CD4-positive, alpha-beta T cell treated with Interleukin-15 for 1 hour (primary cell): ENCODE measurements around the gene GNRHR.
"Not testable (repeated sequence)": the region's sequence is repeated elsewhere in the genome, so short reads cannot be mapped to it uniquely, and the experiment has no call there.

ENCODE experiments used
- DNase-seq: peaks from one replicate; pipeline ENCODE4 v3.0.0-alpha.2; 2020

GNRHR gene, protein sequence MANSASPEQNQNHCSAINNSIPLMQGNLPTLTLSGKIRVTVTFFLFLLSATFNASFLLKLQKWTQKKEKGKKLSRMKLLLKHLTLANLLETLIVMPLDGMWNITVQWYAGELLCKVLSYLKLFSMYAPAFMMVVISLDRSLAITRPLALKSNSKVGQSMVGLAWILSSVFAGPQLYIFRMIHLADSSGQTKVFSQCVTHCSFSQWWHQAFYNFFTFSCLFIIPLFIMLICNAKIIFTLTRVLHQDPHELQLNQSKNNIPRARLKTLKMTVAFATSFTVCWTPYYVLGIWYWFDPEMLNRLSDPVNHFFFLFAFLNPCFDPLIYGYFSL

GRCh38 chr4:67754288-67754687, at the start of gene GNRHR:
GNRHR (minus strand) TSS chr4:67754388; CDS start chr4:67754335, 53 bp downstream.
- no peak for DNase-seq

- DNase-seq, result no peak
Measured at GRCh38 chr4:67796810-67797209, 42.6 kb upstream of the GNRHR start.

GRCh38 chr4:67790721-67791120, 36.5 kb upstream of the GNRHR start:
- no peak for DNase-seq

DNA sequence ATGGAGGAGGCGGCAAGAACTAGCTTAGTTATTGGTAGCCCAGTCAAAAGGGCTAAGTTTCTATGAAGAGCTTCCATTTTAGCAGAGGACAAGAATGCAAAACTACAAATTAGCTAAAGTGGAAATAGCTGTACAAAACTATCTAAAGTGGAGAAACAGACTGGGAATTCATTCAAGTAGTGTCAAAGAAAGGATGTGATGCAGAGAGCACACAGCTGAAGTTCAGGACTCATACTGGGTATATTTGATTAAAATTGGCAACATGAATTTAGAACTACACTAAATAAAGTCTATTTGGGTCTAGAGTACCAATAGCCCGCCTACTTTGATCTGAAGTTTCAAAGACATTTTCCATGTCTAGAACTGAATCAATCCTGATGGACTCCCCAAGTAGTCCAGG, 33.1 kb upstream of the GNRHR start:
- no peak for DNase-seq

- DNase-seq, result no peak
Measured at GRCh38 chr4:67785528-67785927, 31.3 kb upstream of the GNRHR start.

DNA sequence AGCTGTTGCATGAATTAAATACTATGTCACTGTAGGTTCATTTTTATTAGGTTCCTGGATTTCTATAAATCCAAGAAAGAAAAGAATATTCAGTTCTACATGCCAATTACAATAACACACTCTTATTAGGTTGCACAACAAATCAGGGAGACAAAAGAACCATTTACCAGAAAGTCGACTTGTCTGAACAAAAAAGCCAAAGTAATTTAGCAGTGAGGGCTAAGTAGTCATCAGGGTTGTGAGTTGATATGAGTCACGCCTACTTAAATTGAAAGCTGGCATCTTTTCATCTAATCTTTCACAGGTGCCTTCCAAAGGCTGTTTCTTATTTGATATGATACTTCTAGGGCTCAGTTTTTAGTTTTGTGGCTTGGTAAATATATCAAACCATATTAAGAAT, 25.4 kb upstream of the GNRHR start:
- no peak for DNase-seq

- DNase-seq, result no peak
Measured at GRCh38 chr4:67776746-67777145, 22.6 kb upstream of the GNRHR start.

DNA sequence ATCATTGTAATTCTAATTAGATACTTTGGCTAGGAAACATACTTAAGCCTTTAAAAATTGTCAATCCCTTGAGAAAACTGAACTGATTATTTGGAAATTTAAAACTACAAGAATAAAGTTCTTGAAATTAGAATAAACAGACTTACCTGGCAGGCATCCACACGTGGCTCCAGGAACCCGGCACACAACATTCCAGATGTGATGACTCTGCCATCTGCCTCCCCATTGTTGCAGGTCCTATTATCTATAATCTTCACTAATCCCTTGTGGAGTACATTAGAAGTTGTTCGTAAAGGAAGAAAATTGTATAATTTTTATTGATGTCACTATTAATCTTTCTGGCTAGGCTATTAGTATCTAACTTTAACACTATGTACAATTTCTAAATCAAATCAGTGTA, 16.2 kb upstream of the GNRHR start:
- DNase-seq, result no peak

DNA sequence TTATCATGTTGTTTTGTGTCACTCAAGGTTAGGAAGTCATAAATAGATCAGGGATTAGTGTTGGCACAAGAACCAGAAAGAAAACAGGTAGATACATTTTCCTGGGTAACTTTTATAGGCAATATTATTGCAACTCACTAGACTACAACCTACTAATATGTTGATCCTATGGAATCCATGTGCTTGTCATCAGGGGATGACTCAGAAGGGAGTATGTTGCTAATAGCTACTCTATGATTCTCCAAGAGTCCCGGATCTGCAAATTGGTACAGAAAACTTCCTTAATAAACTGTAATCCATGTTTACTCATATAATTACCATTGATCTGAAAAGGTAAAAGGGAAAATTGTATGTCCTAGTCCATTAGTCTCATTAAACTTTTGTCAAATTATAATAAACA, 11.7 kb upstream of the GNRHR start:
- DNase-seq, result no peak

GRCh38 chr4:67765401-67765800, 11.2 kb upstream of the GNRHR start:
- DNase-seq, result no peak

- DNase-seq, result no peak
Measured at GRCh38 chr4:67764183-67764582, 10.0 kb upstream of the GNRHR start.

- no peak for DNase-seq
Measured at GRCh38 chr4:67762086-67762485, 7.9 kb upstream of the GNRHR start.

GRCh38 chr4:67756991-67757390, 2.8 kb upstream of the GNRHR start:
- not testable (repeated sequence) for DNase-seq

GRCh38 chr4:67755974-67756373, 1.8 kb upstream of the GNRHR start:
- DNase-seq, result no peak

DNA sequence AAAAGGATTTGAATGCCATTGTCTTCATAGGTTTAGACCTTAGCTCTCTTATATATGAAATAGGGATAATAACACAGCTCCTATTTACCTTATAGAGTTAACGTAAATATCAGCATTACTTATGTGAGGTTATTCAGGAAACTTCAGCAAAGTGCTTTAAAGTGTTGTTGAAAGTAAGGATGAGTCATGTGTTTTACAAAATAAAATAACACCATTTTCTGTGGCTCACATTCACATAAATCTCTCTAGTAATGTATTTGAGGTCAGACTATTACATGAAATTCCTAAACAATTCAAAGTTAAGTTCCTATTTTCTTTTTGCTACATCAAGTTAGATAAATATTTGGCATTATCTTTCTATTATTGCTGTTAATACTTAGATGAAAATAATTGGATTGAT, 2.9 kb downstream of the GNRHR start:
- DNase-seq, result no peak

DNA sequence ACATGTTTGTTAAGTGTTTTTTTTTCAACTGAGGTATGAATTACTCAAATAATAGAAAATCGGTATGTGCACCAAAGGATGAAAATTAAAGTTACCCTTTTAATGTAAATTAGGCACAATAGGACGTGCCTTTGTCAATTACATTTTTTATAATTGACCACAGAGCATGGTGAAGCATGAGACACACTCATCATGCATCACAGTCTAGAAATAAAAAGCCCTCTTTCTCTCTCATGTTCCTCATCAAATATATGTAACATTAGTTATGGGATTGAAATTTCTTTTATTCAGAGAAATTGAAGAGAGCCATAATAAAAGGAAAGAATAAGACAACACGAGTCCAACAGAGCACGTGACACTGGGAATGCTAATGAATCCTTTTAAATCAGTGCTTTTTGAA, 3.5 kb downstream of the GNRHR start:
- no peak for DNase-seq

GRCh38 chr4:67749286-67749685, 4.9 kb downstream of the GNRHR start:
- DNase-seq, result no peak

DNA sequence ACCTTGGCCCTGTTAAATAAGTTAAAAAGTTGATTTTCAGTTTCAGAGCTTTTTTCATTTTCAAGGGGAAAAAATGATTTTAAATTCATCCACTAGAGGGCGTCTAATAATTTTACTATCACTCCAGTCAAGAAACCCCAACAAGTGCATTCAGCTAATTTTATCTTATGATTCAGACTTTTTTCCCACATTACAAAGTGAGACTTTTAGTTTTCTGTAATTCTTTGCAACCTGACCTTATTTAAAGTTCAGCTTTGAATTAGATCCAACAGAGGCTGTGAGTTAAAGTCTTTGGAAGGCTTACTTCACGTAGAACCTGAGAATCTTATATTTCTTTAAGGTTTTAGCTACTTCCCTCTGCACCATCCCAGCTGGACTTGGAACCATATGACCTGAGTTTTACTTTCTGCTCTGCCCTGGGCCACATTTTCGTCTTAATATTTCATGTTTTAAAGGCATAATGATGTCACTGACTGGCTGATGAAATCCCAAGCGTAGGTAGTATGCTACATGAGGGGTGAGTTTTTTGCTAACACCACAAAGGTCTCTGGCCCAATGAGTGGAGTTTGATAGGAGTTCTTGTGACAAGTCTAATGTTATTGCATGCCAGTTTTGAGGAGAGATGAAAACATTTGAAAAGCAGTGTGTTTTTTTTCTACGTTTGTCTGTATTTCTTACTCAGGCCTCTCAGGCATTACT, 7.2 kb downstream of the GNRHR start:
- DNase-seq, result no peak

GRCh38 chr4:67744561-67745283, 9.5 kb downstream of the GNRHR start:
- DNase-seq, result no peak

- no peak for DNase-seq
Measured at GRCh38 chr4:67743194-67743593, 11.0 kb downstream of the GNRHR start.

DNA sequence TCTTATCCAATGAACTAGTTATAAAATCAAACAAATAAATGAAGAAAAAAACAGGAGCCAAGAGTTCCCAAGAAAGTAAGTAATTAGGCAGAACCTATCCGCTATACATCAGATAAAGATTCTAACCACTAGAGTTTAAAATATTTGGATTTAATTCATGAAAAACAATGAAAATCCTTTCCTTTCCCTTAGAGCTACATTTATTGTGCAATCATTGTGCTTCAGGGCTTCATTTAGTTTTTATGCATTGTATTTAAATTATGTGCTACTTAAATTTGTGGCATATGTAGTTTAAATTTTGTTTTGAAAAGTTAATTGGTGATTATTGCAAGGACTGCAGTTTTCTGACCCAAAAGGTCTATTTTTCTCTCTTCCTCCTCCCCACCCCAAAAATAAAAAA, 17.9 kb downstream of the GNRHR start:
- DNase-seq, result no peak

- DNase-seq, result no peak
Measured at GRCh38 chr4:67735325-67735724, 18.9 kb downstream of the GNRHR start.

DNA sequence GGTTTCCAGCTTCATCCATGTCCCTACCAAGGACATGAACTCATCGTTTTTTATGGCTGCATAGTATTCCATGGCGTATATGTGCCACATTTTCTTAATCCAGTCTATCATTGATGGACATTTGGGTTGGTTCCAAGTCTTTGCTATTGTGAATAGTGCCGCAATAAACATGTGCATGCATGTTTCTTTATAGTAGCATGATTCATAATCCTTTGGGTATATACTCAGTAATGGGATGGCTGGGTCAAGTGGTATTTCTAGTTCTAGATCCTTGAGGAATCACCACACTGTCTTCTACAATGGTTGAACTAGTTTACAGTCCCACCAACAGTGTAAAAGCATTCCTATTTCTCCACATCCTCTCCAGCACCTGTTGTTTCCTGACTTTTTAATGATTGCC, 23.7 kb downstream of the GNRHR start:
- DNase-seq, result not testable (repeated sequence)
